Activated CD4-positive, alpha-beta T cell treated with anti-CD3 and anti-CD28 coated beads for 24 hours (primary cell): ENCODE measurements around the gene NECAB3.
A peak's percentile ranks its signal among the peaks of the same experiment; 100 is the strongest.

Source experiments
- DNase-seq, 2 donors: peaks; one replicate each; pipeline ENCODE4 v3.0.0-alpha.2; 2020; ENCODE audit warnings: low read depth in 2 of 2

The NECAB3 gene

GRCh38 chr20:33677991-33678702, 3.9 kb upstream of the NECAB3 start:
- DNase-seq, result no peak

GRCh38 chr20:33676652-33677645, 2.7 kb upstream of the NECAB3 start:
- no peak for DNase-seq

- no peak for DNase-seq
Observed at GRCh38 chr20:33676121-33676520, 1.9 kb upstream of the NECAB3 start.

- DNase-seq, result no peak
Observed at GRCh38 chr20:33675136-33675959, 1.1 kb upstream of the NECAB3 start.

- no peak for DNase-seq
Observed at GRCh38 chr20:33673410-33674293, 576 bp downstream of the NECAB3 start.

GRCh38 chr20:33673114-33673409, 1.2 kb downstream of the NECAB3 start:
- DNase-seq, result no peak

GRCh38 chr20:33672426-33673113, 1.7 kb downstream of the NECAB3 start:
- DNase-seq, result no peak

- no peak for DNase-seq
Observed at GRCh38 chr20:33671573-33672288, 2.5 kb downstream of the NECAB3 start.

- DNase-seq, result no peak
Observed at GRCh38 chr20:33670715-33671499, 3.3 kb downstream of the NECAB3 start.

GRCh38 chr20:33669873-33670640, 4.2 kb downstream of the NECAB3 start:
- DNase-seq, result no peak

GRCh38 chr20:33669224-33669623, 5.0 kb downstream of the NECAB3 start:
- no peak for DNase-seq

- no peak for DNase-seq
Observed at GRCh38 chr20:33668466-33669155, 5.6 kb downstream of the NECAB3 start.

- DNase-seq, result peak; percentile 69
Observed at GRCh38 chr20:33667676-33668465, 6.4 kb downstream of the NECAB3 start.

- DNase-seq, result peak in 1 of 2 donors; percentile 30
Observed at GRCh38 chr20:33667245-33667675, 7.0 kb downstream of the NECAB3 start.

- DNase-seq, result peak; percentile 75 to 87
Observed at GRCh38 chr20:33666293-33667244, 7.7 kb downstream of the NECAB3 start, which contains the start of gene ACTL10. Gene ACTL10 (plus strand): TSS chr20:33666943. CDS start chr20:33667498, 555 bp downstream.
